IPS-18c (cell line): Measurements from ENCODE around the gene IST1.
"Not testable (repeated sequence)": the region's sequence is repeated elsewhere in the genome, so short reads cannot be mapped to it uniquely, and the experiment has no call there.

Experiments used
- H3K4me3 ChIP-seq: 2 replicates; pipeline ENCODE4 v1.7.0; 2013; ENCODE audit warnings: low read depth, mild to moderate bottlenecking, low read length, moderate library complexity; ENCODE audit not compliant: insufficient read depth
- H3K9me3 ChIP-seq: one replicate; pipeline ENCODE4 v1.6.1; 2013; ENCODE audit warnings: mild to moderate bottlenecking, low read length, moderate library complexity; ENCODE audit not compliant: control insufficient read depth, insufficient read depth

IST1 gene

GRCh38 chr16:71894921-71895678 lies at the start of gene IST1:
IST1 (plus strand) TSS chr16:71895531; CDS start chr16:71915641, 20,110 bp downstream.
- Histone ChIP-seq H3K4me3 (peak within 1 kb of the TSS; percentile 70), H3K9me3 (no peaks in the 10 kb centered on the region)

GRCh38 chr16:71845639-71846430 lies 49.5 kb upstream of the IST1 start, which contains the start of gene ATXN1L:
ATXN1L (plus strand) TSS chr16:71845976; CDS start chr16:71849741, 3,765 bp downstream.
- peak within 1 kb of the TSS; percentile 95 for H3K4me3 ChIP-seq
- no peaks in the 10 kb centered on the region for H3K9me3 ChIP-seq

GRCh38 chr16:71846431-71846830 lies 48.9 kb upstream of the IST1 start:
- Histone ChIP-seq H3K9me3 (no peaks in the 10 kb centered on the region), H3K4me3 (peak overlapping the region; percentile 95)

GRCh38 chr16:71847096-71847495 lies 48.2 kb upstream of the IST1 start:
- peak overlapping the region; percentile 95 for H3K4me3 ChIP-seq
- no peaks in the 10 kb centered on the region for H3K9me3 ChIP-seq

- Histone ChIP-seq H3K9me3 (no peaks in the 10 kb centered on the region), H3K4me3 (no peak overlapping the region)
Observed at GRCh38 chr16:71848622-71849021, 46.7 kb upstream of the IST1 start.

GRCh38 chr16:71851746-71852145 lies 43.6 kb upstream of the IST1 start:
- no peaks in the 10 kb centered on the region for H3K9me3 ChIP-seq
- H3K4me3 ChIP-seq: no peak overlapping the region

- Histone ChIP-seq H3K4me3 (no peak overlapping the region), H3K9me3 (no peaks in the 10 kb centered on the region)
Observed at GRCh38 chr16:71852158-71852557, 43.2 kb upstream of the IST1 start.

GRCh38 chr16:71852561-71852960 lies 42.8 kb upstream of the IST1 start:
- Histone ChIP-seq H3K4me3 (no peak overlapping the region), H3K9me3 (no peaks in the 10 kb centered on the region)

GRCh38 chr16:71853413-71853812 lies 41.9 kb upstream of the IST1 start:
- Histone ChIP-seq H3K4me3 (no peak overlapping the region), H3K9me3 (no peaks in the 10 kb centered on the region)

- no peaks in the 10 kb centered on the region for H3K9me3 ChIP-seq
- H3K4me3 ChIP-seq: no peak overlapping the region
Observed at GRCh38 chr16:71854369-71854948, 40.9 kb upstream of the IST1 start.

- Histone ChIP-seq H3K9me3 (no peaks in the 10 kb centered on the region), H3K4me3 (no peak overlapping the region)
Observed at GRCh38 chr16:71855937-71856662, 39.2 kb upstream of the IST1 start.

GRCh38 chr16:71859762-71860521 lies 35.4 kb upstream of the IST1 start:
- H3K4me3 ChIP-seq: no peak overlapping the region
- H3K9me3 ChIP-seq: no peaks in the 10 kb centered on the region

- Histone ChIP-seq H3K4me3 (no peak overlapping the region), H3K9me3 (no peaks in the 10 kb centered on the region)
Observed at GRCh38 chr16:71863995-71864394, 31.3 kb upstream of the IST1 start.

GRCh38 chr16:71865173-71865863 lies 30.0 kb upstream of the IST1 start:
- Histone ChIP-seq H3K9me3 (no peaks in the 10 kb centered on the region), H3K4me3 (no peak overlapping the region)

GRCh38 chr16:71867175-71867574 lies 28.2 kb upstream of the IST1 start:
- H3K9me3 ChIP-seq, H3K4me3 ChIP-seq: not testable (repeated sequence)

GRCh38 chr16:71867939-71868338 lies 27.4 kb upstream of the IST1 start:
- Histone ChIP-seq H3K4me3 (no peak overlapping the region), H3K9me3 (no peaks in the 10 kb centered on the region)
